ENCODE data around the gene CD320. TPM values are rescaled to one million over a fixed set of nuclear protein-coding genes. Genes with fewer than 3 reads are reported as not detected.

Gene CD320
- total RNA-seq, 2 donors from 2014 or later: 21.1 to 27.4 TPM

GRCh38 chr19:8262431-8262830, 45.7 kb downstream of the CD320 start:
- Mint-ChIP-seq H3K4me1 (peaks cover 6% of the 10 kb centered on the region), H3K27ac (no peak overlapping the region), H3K36me3 (ENCODE audit: low read depth) (peaks cover 5% of the 10 kb centered on the region), H3K4me3 (no peak overlapping the region), H3K27me3 (no peaks in the 10 kb centered on the region)
- DNase-seq: no peak
- H3K9me3 ChIP-seq (ENCODE audit: control insufficient read depth, low read length, poor library complexity, severe bottlenecking): no peaks in the 10 kb centered on the region
- no peak for ATAC-seq

- Mint-ChIP-seq H3K27me3 (no peaks in the 10 kb centered on the region), H3K4me1 (peaks cover 8% of the 10 kb centered on the region), H3K27ac (no peak overlapping the region), H3K36me3 (ENCODE audit: low read depth) (peaks cover 5% of the 10 kb centered on the region), H3K4me3 (no peak overlapping the region)
- no peaks in the 10 kb centered on the region for H3K9me3 ChIP-seq (ENCODE audit: control insufficient read depth, low read length, poor library complexity, severe bottlenecking)
- ATAC-seq: no peak
- DNase-seq: no peak
Measured at GRCh38 chr19:8261881-8262280, 46.3 kb downstream of the CD320 start.

GRCh38 chr19:8261347-8261746, 46.8 kb downstream of the CD320 start:
- H3K36me3 Mint-ChIP-seq (ENCODE audit: low read depth): peaks cover 5% of the 10 kb centered on the region
- no peak for DNase-seq
- H3K4me3 Mint-ChIP-seq: no peak overlapping the region
- ATAC-seq: no peak
- no peak overlapping the region for H3K27ac Mint-ChIP-seq
- H3K4me1 Mint-ChIP-seq: peaks cover 8% of the 10 kb centered on the region
- no peaks in the 10 kb centered on the region for H3K9me3 ChIP-seq (ENCODE audit: control insufficient read depth, low read length, poor library complexity, severe bottlenecking)
- H3K27me3 Mint-ChIP-seq: no peaks in the 10 kb centered on the region

- Mint-ChIP-seq H3K27ac (no peak overlapping the region), H3K27me3 (no peaks in the 10 kb centered on the region), H3K36me3 (ENCODE audit: low read depth) (peaks cover 5% of the 10 kb centered on the region), H3K4me3 (no peak overlapping the region), H3K4me1 (peaks cover 12% of the 10 kb centered on the region)
- H3K9me3 ChIP-seq (ENCODE audit: control insufficient read depth, low read length, poor library complexity, severe bottlenecking): no peaks in the 10 kb centered on the region
- ATAC-seq (no peak), DNase-seq (no peak)
Measured at GRCh38 chr19:8259922-8260247, 48.3 kb downstream of the CD320 start.

- peaks cover 12% of the 10 kb centered on the region for H3K4me1 Mint-ChIP-seq
- H3K9me3 ChIP-seq (ENCODE audit: control insufficient read depth, low read length, poor library complexity, severe bottlenecking): no peaks in the 10 kb centered on the region
- ATAC-seq: no peak
- H3K27me3 Mint-ChIP-seq: no peaks in the 10 kb centered on the region
- no peak overlapping the region for H3K27ac Mint-ChIP-seq
- no peak for DNase-seq
- H3K36me3 Mint-ChIP-seq (ENCODE audit: low read depth): peaks cover 5% of the 10 kb centered on the region
- no peak overlapping the region for H3K4me3 Mint-ChIP-seq
Measured at GRCh38 chr19:8259142-8259921, 48.8 kb downstream of the CD320 start.

- Mint-ChIP-seq H3K27me3 (no peaks in the 10 kb centered on the region), H3K4me1 (peaks cover 14% of the 10 kb centered on the region), H3K27ac (no peak overlapping the region), H3K4me3 (no peak overlapping the region), H3K36me3 (ENCODE audit: low read depth) (peaks cover 5% of the 10 kb centered on the region)
- no peaks in the 10 kb centered on the region for H3K9me3 ChIP-seq (ENCODE audit: control insufficient read depth, low read length, poor library complexity, severe bottlenecking)
- DNase-seq (no peak), ATAC-seq (no peak)
Measured at GRCh38 chr19:8257052-8257443, 51.1 kb downstream of the CD320 start.

GRCh38 chr19:8256276-8257051, 51.7 kb downstream of the CD320 start:
- DNase-seq (no peak), ATAC-seq (no peak)
- Mint-ChIP-seq H3K27me3 (no peaks in the 10 kb centered on the region), H3K36me3 (ENCODE audit: low read depth) (peaks cover 5% of the 10 kb centered on the region), H3K4me1 (peaks cover 14% of the 10 kb centered on the region), H3K27ac (no peak overlapping the region), H3K4me3 (no peak overlapping the region)
- H3K9me3 ChIP-seq (ENCODE audit: control insufficient read depth, low read length, poor library complexity, severe bottlenecking): no peaks in the 10 kb centered on the region

- Mint-ChIP-seq H3K4me3 (no peak overlapping the region), H3K36me3 (ENCODE audit: low read depth) (peaks cover 5% of the 10 kb centered on the region), H3K27ac (no peak overlapping the region), H3K4me1 (peaks cover 14% of the 10 kb centered on the region), H3K27me3 (no peaks in the 10 kb centered on the region)
- H3K9me3 ChIP-seq (ENCODE audit: control insufficient read depth, low read length, poor library complexity, severe bottlenecking): no peaks in the 10 kb centered on the region
- no peak for DNase-seq
- ATAC-seq: no peak
Measured at GRCh38 chr19:8255426-8256125, 52.6 kb downstream of the CD320 start.

GRCh38 chr19:8254286-8255001, 53.7 kb downstream of the CD320 start:
- Mint-ChIP-seq H3K36me3 (ENCODE audit: low read depth) (peaks cover 2% of the 10 kb centered on the region), H3K27ac (no peak overlapping the region), H3K27me3 (no peaks in the 10 kb centered on the region), H3K4me3 (no peak overlapping the region), H3K4me1 (peaks cover 8% of the 10 kb centered on the region)
- DNase-seq: no peak
- no peaks in the 10 kb centered on the region for H3K9me3 ChIP-seq (ENCODE audit: control insufficient read depth, low read length, poor library complexity, severe bottlenecking)
- ATAC-seq: no peak

GRCh38 chr19:8253678-8254077, 54.5 kb downstream of the CD320 start:
- no peak overlapping the region for H3K27ac Mint-ChIP-seq
- no peaks in the 10 kb centered on the region for H3K27me3 Mint-ChIP-seq
- DNase-seq (no peak), ATAC-seq (no peak)
- H3K4me3 Mint-ChIP-seq: no peak overlapping the region
- no peaks in the 10 kb centered on the region for H3K9me3 ChIP-seq (ENCODE audit: control insufficient read depth, low read length, poor library complexity, severe bottlenecking)
- H3K36me3 Mint-ChIP-seq (ENCODE audit: low read depth): peaks cover 3% of the 10 kb centered on the region
- H3K4me1 Mint-ChIP-seq: peaks cover 8% of the 10 kb centered on the region

- DNase-seq: peak; percentile 67 to 83 (median 70)
- no peaks in the 10 kb centered on the region for H3K27me3 Mint-ChIP-seq
- ATAC-seq: peak; percentile 92
- H3K4me1 Mint-ChIP-seq: peaks cover 11% of the 10 kb centered on the region
- H3K9me3 ChIP-seq (ENCODE audit: control insufficient read depth, low read length, poor library complexity, severe bottlenecking): no peaks in the 10 kb centered on the region
- no peak overlapping the region for H3K27ac Mint-ChIP-seq
- peaks cover 7% of the 10 kb centered on the region for H3K36me3 Mint-ChIP-seq (ENCODE audit: low read depth)
- no peak overlapping the region for H3K4me3 Mint-ChIP-seq
Measured at GRCh38 chr19:8252922-8253589, 55.1 kb downstream of the CD320 start.
